Measurements from ENCODE around the gene IL23A. TPM values are rescaled to one million over a fixed set of nuclear protein-coding genes. Genes with fewer than 3 reads are reported as not detected.
A peak's percentile ranks its signal among the peaks of the same experiment; 100 is the strongest.

The IL23A gene
- total and polyA plus RNA-seq, 2 of the 13 experiments (the other 11 are each of a cell fraction or from before 2014, with no cell fraction given), result 0.33 to 0.35 TPM

DNA sequence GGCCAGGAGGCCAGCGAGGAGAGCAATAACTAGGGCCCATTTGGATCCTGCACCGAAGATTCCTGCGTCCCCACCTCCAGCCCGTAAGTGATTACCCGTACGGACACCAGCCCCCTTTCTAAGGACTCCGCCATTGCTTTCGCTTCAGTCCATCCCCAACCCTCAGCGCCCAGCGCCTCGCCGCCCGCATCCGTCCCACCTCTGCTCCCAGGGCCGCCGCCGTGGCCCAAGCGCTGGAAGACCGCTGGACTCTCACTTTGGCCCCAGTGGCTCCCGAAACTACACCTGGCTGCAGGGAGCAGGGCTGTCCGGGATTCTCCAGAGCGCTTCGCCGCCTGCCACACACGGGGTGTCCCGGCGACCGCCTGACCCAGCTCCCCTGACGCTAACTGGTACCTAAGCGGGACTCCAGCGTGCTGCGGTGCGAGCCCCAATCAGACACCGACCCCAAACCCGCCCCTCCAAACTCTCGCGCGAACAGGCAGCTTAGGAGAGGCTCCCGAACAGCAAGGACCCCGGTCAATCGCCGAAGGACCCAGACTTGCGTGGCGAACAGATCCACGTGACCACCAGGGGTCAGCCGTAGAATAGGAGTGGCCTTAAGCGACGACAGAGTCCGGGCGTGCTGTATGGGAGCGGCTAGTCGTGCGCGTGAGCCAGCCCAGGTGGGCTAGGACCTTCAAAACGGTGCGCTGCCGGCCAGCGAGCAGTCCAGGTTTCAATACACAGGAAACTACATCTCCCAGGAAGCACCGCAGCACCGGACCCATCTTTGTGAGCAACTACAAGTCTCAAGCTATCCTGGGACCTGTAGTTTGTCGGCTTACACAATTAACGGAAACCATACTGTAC is 22.8 kb upstream of the IL23A start, which contains the start of gene CNPY2 (continued):
- TF ChIP-seq, protein P1, sequence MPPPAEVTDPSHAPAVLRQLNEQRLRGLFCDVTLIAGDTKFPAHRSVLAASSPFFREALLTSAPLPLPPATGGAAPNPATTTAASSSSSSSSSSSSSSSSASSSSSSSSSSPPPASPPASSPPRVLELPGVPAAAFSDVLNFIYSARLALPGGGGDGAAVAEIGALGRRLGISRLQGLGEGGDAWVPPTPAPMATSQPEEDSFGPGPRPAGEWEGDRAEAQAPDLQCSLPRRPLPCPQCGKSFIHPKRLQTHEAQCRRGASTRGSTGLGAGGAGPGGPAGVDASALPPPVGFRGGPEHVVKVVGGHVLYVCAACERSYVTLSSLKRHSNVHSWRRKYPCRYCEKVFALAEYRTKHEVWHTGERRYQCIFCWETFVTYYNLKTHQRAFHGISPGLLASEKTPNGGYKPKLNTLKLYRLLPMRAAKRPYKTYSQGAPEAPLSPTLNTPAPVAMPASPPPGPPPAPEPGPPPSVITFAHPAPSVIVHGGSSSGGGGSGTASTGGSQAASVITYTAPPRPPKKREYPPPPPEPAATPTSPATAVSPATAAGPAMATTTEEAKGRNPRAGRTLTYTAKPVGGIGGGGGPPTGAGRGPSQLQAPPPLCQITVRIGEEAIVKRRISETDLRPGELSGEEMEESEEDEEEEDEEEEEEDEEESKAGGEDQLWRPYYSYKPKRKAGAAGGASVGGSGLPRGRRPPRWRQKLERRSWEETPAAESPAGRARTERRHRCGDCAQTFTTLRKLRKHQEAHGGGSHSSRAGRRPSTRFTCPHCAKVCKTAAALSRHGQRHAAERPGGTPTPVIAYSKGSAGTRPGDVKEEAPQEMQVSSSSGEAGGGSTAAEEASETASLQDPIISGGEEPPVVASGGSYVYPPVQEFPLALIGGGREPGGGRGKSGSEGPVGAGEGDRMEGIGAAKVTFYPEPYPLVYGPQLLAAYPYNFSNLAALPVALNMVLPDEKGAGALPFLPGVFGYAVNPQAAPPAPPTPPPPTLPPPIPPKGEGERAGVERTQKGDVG (CRISPR knock-in tag; IDR thresholded peaks at IDR 0.05; ENCODE audit: borderline replicate concordance), result no peak
- TF ChIP-seq NFE2L2 (IDR thresholded peaks at IDR 0.05; ENCODE audit: low read length), result no peak
- TF ChIP-seq ZNF670 (CRISPR knock-in tag; IDR thresholded peaks at IDR 0.05; ENCODE audit: borderline replicate concordance), result no peak
- no peak for TF ChIP-seq SMAD9 (CRISPR knock-in tag; IDR thresholded peaks at IDR 0.05)
- no peak for TF ChIP-seq KDM6A (CRISPR knock-in tag; IDR thresholded peaks at IDR 0.05; ENCODE audit: low read depth)
- 0 out of 2 replicates have a peak, but pooled peaks have one; percentile 7 for TF ChIP-seq SP5 (CRISPR knock-in tag; IDR thresholded peaks at IDR 0.05; ENCODE audit: borderline replicate concordance, low read depth)
- TF ChIP-seq SPEN (CRISPR knock-in tag; IDR thresholded peaks at IDR 0.05; ENCODE audit: low read depth), result peak; percentile 89
- TF ChIP-seq, protein P2, sequence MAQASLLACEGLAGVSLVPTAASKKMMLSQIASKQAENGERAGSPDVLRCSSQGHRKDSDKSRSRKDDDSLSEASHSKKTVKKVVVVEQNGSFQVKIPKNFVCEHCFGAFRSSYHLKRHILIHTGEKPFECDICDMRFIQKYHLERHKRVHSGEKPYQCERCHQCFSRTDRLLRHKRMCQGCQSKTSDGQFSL (CRISPR knock-in tag; IDR thresholded peaks at IDR 0.05), result peak; percentile 47; the same call in 1 of the 2 replicates
- TF ChIP-seq, protein P3, sequence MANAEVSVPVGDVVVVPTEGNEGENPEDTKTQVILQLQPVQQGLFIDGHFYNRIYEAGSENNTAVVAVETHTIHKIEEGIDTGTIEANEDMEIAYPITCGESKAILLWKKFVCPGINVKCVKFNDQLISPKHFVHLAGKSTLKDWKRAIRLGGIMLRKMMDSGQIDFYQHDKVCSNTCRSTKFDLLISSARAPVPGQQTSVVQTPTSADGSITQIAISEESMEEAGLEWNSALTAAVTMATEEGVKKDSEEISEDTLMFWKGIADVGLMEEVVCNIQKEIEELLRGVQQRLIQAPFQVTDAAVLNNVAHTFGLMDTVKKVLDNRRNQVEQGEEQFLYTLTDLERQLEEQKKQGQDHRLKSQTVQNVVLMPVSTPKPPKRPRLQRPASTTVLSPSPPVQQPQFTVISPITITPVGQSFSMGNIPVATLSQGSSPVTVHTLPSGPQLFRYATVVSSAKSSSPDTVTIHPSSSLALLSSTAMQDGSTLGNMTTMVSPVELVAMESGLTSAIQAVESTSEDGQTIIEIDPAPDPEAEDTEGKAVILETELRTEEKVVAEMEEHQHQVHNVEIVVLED (CRISPR knock-in tag; IDR thresholded peaks at IDR 0.05; ENCODE audit: borderline replicate concordance), result peak; percentile 88
- no peak for TF ChIP-seq ZNF761 (CRISPR knock-in tag; conservative IDR thresholded peaks at IDR 0.05)
- peak; percentile 96 for TF ChIP-seq ZNF766 (CRISPR knock-in tag; IDR thresholded peaks at IDR 0.05; ENCODE audit: borderline replicate concordance)
- TF ChIP-seq ZNF567 (CRISPR knock-in tag; IDR thresholded peaks at IDR 0.05; ENCODE audit: borderline replicate concordance), result no peak
- TF ChIP-seq, protein P4, sequence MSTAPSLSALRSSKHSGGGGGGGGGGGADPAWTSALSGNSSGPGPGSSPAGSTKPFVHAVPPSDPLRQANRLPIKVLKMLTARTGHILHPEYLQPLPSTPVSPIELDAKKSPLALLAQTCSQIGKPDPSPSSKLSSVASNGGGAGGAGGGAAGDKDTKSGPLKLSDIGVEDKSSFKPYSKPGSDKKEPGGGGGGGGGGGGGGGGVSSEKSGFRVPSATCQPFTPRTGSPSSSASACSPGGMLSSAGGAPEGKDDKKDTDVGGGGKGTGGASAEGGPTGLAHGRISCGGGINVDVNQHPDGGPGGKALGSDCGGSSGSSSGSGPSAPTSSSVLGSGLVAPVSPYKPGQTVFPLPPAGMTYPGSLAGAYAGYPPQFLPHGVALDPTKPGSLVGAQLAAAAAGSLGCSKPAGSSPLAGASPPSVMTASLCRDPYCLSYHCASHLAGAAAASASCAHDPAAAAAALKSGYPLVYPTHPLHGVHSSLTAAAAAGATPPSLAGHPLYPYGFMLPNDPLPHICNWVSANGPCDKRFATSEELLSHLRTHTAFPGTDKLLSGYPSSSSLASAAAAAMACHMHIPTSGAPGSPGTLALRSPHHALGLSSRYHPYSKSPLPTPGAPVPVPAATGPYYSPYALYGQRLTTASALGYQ (CRISPR knock-in tag; IDR thresholded peaks at IDR 0.05), result peak; percentile 25; the same call in 1 of the 2 replicates
- no peak for TF ChIP-seq ZSCAN22 (CRISPR knock-in tag; IDR thresholded peaks at IDR 0.05)
- TF ChIP-seq TSC22D2 (CRISPR knock-in tag; IDR thresholded peaks at IDR 0.05; ENCODE audit: borderline replicate concordance), result peak; percentile 54; the same call in 1 of the 2 replicates
- TF ChIP-seq NRL (CRISPR knock-in tag; IDR thresholded peaks at IDR 0.05; ENCODE audit: borderline replicate concordance), result peak; percentile 72; the same call in 1 of the 2 replicates
- TF ChIP-seq CBX1 (IDR thresholded peaks at IDR 0.05; ENCODE audit: low read depth), result no peak
- no peak for TF ChIP-seq SP1 (IDR thresholded peaks at IDR 0.05)
- no peak; the same call in 1 of the 2 replicates for TF ChIP-seq SP1 (CRISPR knock-in tag; IDR thresholded peaks at IDR 0.05)
- no peak for TF ChIP-seq ZNF720 (CRISPR knock-in tag; IDR thresholded peaks at IDR 0.05)
- no peak for TF ChIP-seq SETDB1 (CRISPR knock-in tag; IDR thresholded peaks at IDR 0.05; ENCODE audit: borderline replicate concordance)

Measured in HepG2 (cell line).